GM18505 (cell line): Measurements from ENCODE around the gene SMYD1.

Experiments used
- ATAC-seq: cut with Tn5 transposase; IDR thresholded peaks from one replicate; pipeline ENCODE4 v1.9.1; 2021; ENCODE audit not compliant: unreplicated experiment
- POLR2A ChIP-seq: IDR thresholded peaks from 4 replicates; pipeline ENCODE4 v1.6.1; 2011; ENCODE audit warnings: borderline replicate concordance; ENCODE audit not compliant: insufficient read depth, insufficient read length; ENCODE audit errors: extremely low read depth

Gene SMYD1

GRCh38 chr2:88066543-88066942 lies 1.1 kb upstream of the SMYD1 start:
- no peak for ATAC-seq
- TF ChIP-seq POLR2A = no peak

GRCh38 chr2:88067189-88067588 lies 436 bp upstream of the SMYD1 start:
- no peak for ATAC-seq
- no peak for TF ChIP-seq POLR2A

- ATAC-seq = no peak
- TF ChIP-seq POLR2A = no peak
Observed at GRCh38 chr2:88068044-88068443, 419 bp downstream of the SMYD1 start.

GRCh38 chr2:88069117-88069516 lies 1.5 kb downstream of the SMYD1 start:
- no peak for ATAC-seq
- no peak for TF ChIP-seq POLR2A

GRCh38 chr2:88070055-88070454 lies 2.4 kb downstream of the SMYD1 start:
- no peak for ATAC-seq

GRCh38 chr2:88071365-88071764 lies 3.7 kb downstream of the SMYD1 start:
- ATAC-seq = no peak
- no peak for TF ChIP-seq POLR2A

More at GRCh38 chr2:88070055-88070454, 2.4 kb downstream of the SMYD1 start:
- no peak for TF ChIP-seq POLR2A

GRCh38 chr2:88074150-88074549 lies 6.5 kb downstream of the SMYD1 start:
- no peak for TF ChIP-seq POLR2A
- no peak for ATAC-seq

- no peak for TF ChIP-seq POLR2A
- ATAC-seq = no peak
Observed at GRCh38 chr2:88074854-88075292, 7.2 kb downstream of the SMYD1 start.

- no peak for ATAC-seq
- no peak for TF ChIP-seq POLR2A
Observed at GRCh38 chr2:88077080-88077479, 9.5 kb downstream of the SMYD1 start.

- no peak for TF ChIP-seq POLR2A
- no peak for ATAC-seq
Observed at GRCh38 chr2:88078643-88079172, 11.1 kb downstream of the SMYD1 start.

- no peak for ATAC-seq
- TF ChIP-seq POLR2A = no peak
Observed at GRCh38 chr2:88080545-88080944, 12.9 kb downstream of the SMYD1 start.

GRCh38 chr2:88081924-88082608 lies 14.4 kb downstream of the SMYD1 start:
- no peak for TF ChIP-seq POLR2A
- no peak for ATAC-seq

GRCh38 chr2:88082781-88083180 lies 15.2 kb downstream of the SMYD1 start:
- no peak for ATAC-seq
- no peak for TF ChIP-seq POLR2A

GRCh38 chr2:88085099-88085498 lies 17.5 kb downstream of the SMYD1 start:
- no peak for TF ChIP-seq POLR2A
- ATAC-seq = no peak
